G401 (cell line): ENCODE data around the gene MMD2. TPM values are rescaled to one million over a fixed set of nuclear protein-coding genes. Genes with fewer than 3 reads are reported as not detected.

Experiments
- total RNA-seq: library from RNA; depleted of rRNA; stranded (reverse); fragments of >200 nt; shearing (Covaris generic); gene quantifications from 2 replicates; pipeline ENCODE4 v1.2.3, GENCODE V29; 2014; rRNA removed

The MMD2 gene
- total RNA-seq, 1 experiment from 2014 or later: not detected

Other genes starting within 250 kb of the MMD2 start
- gene AP5Z1, start 183.6 kb downstream of the MMD2 start, total RNA-seq: 53.5 and 56.9 TPM in 2 replicates
- gene PAPOLB, start 97.2 kb downstream of the MMD2 start, total RNA-seq: 0.34 TPM in 1 of 2 replicates, not detected in the other
- gene RADIL, start 75.5 kb downstream of the MMD2 start, total RNA-seq: 7.3 and 14.8 TPM in 2 replicates
- gene RBAK, start 86.7 kb upstream of the MMD2 start, total RNA-seq: 3.9 and 5.4 TPM in 2 replicates
- gene WIPI2, start 231.0 kb upstream of the MMD2 start, total RNA-seq: 76.5 and 86.5 TPM in 2 replicates